Inferior parietal cortex (tissue), 1 donor: ENCODE measurements around the gene SMOC2.

ENCODE experiments used
- DNase-seq: peaks from one replicate; pipeline ENCODE4 v3.0.0-alpha.2; 2016; ENCODE audit errors: extremely low spot score

SMOC2 gene, protein sequence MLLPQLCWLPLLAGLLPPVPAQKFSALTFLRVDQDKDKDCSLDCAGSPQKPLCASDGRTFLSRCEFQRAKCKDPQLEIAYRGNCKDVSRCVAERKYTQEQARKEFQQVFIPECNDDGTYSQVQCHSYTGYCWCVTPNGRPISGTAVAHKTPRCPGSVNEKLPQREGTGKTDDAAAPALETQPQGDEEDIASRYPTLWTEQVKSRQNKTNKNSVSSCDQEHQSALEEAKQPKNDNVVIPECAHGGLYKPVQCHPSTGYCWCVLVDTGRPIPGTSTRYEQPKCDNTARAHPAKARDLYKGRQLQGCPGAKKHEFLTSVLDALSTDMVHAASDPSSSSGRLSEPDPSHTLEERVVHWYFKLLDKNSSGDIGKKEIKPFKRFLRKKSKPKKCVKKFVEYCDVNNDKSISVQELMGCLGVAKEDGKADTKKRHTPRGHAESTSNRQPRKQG

DNA sequence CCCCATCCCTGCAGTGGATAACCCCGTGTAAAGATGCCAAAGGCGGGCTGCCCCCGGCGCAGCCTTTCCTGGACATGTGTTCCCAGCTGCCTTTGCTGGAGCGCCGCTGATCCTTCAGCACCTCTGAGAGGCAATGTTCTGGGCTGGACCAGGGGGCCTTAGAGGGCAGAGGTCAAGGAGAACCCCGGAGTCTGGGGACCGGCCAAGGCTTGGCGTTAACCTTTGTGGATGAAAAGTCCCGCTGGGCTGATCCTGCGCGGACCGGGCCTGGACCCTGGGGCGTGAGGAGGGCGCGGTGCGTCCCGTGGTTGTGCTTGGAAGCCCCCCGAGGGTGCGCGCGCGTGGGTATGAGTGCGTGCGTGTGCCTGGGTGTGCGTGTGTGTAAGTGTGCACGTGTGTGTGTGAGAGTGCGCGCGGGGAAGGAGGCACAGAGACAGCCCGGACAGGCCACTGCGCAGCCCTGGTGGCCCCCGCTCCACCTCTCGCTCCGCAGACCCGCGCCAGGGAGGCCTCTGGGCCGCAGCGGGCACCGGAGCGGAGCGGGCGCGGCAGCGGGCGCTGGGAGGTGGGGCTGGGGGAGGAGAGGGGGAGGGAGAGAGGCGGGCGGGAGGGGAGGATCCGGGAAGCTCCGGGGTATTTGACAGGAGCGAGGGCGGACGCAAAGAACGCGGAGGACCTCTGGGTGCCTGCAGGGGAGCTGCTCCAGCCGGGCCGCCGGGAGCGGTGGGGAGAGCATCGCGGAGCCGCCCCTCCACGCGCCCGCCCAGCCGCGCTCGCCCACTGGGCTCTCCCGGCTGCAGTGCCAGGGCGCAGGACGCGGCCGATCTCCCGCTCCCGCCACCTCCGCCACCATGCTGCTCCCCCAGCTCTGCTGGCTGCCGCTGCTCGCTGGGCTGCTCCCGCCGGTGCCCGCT, at the start of gene SMOC2:
Gene SMOC2, plus strand, starts transcription at position 665 of the 914 bp plus-strand sequence. Its CDS starts 187 bp downstream, at position 852.
- no peak for DNase-seq

DNA sequence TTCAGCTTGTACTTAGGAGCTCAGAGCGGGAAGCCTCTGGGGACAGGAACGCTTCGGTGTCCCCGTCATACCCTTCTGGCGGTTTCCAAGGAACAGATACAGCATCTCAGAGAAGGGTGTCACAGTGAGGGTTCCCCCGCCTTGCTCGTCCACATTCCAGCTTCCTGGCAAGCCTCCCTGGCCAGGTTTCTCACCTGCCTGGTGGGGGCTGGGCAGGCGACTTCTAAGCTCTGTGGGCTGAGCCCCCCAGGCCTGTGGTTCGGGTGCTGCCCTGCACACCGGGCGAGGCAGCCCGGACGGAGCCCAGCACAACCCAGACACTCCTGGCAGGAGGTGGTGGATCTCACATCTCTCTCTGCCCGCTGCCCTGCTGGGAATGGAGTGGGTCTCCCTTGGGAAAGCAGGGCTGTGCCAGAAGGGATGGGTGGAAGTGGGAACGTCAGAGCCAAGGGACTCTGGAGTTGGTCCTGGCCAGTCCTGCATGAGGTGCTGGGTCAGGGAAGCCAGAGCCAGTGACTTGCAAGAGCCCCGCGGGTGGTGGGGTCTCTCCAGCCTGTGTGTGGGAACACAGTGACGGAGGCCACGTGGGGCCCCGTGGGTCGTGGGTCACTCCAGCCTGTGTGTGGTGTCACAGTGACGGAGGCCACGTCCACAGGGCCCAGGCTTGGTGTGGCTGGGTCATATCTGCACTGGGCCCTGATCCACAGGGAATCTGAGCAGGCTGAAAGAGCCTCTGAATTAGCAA, 47.7 kb upstream of the SMOC2 start:
- DNase-seq: no peak

DNA sequence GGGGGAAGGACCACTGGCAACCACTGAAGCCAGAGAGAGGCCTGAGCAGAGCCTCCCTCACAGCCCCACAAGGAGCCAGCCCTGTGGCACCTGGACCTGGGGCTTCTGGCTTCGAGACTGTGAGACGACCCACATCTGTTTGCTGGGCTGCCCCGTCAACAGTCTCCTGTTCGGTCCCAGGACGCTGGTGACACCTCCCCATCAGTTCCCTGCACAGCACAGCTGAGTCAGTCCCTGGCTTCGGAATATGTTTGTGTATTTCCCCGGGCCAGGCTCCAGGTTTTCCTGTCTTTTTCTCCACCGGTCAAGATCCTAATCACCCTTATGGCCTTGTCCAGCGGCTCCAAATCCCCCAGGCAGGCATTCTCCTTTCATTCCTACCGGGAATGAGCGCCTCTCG, 46.4 kb upstream of the SMOC2 start:
- DNase-seq: no peak

DNA sequence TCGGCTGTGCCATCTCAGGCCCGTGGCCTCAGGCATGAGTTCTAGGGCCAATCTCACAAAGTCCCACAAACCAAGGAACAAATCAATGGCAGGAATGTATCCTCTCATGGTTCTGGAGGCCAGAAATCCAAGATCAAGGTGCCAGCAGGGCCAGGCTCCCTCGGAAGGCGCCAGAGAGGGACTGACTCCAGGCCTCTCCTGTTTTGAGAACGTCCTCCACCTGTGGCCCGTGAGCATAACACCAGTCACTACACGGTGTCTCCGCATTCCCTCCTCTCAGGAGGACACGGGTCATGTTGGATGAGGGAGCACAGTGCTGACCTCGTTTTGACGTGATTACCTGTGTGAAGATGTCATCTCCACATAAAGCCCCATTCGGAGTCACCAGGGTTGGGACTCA, 45.0 kb upstream of the SMOC2 start:
- no peak for DNase-seq

DNA sequence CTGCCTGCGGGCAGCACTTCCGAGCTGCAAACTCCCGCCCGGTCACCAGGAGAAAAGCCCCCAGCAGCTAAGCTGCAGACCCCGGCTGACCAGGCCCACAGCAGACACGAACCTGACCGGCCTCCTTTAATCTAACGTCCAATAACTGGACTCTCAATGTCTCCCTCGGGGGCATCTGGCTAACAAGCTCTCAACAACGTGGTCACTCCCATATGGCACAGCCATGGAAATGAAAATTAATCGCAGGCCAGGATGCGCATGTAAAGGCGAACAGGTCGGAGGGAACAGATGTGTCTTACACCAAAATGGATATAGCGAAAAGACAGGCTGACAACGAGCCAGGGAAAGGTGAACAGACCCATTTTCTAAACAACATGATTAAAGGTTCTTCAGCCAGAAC, 44.4 kb upstream of the SMOC2 start:
- DNase-seq: no peak

DNA sequence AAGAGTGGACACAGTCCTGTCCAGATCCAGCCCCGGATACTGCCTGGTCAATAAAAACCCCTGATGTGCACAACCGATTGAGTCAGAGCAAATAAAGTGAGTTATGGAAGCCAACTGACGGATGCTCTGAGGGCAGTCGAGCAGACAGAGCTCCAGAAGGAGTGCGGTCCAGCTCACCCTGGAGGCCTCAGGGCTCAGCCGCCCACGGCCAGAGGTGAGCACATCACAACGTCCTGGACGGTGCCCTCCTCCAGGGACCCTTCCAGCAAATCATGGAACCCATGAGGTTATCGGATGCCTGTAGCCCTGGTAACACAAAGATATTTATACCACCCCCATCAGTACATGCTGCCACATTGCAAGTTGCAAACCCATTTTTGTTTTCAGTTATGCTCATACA, 44.0 kb upstream of the SMOC2 start:
- DNase-seq: no peak

DNA sequence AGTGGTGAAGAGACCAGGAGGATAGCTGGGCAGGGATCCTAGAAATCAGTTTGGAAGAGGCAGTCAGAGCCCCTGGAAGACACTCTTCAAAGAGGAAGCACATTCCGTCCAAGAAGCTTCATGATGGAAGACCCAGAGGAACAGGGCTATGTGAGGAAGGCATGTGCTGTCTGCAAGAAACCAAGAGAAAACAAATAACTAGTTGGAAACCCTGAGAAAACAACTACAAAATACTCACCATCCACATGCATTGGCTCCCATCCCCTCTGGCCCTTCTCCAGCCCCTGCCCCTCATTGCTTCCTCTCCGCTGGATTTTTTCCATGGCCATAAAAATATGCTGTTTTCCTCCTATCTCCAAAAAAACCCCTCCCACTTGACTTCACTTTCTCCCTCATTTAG, 40.9 kb upstream of the SMOC2 start:
- no peak for DNase-seq

DNA sequence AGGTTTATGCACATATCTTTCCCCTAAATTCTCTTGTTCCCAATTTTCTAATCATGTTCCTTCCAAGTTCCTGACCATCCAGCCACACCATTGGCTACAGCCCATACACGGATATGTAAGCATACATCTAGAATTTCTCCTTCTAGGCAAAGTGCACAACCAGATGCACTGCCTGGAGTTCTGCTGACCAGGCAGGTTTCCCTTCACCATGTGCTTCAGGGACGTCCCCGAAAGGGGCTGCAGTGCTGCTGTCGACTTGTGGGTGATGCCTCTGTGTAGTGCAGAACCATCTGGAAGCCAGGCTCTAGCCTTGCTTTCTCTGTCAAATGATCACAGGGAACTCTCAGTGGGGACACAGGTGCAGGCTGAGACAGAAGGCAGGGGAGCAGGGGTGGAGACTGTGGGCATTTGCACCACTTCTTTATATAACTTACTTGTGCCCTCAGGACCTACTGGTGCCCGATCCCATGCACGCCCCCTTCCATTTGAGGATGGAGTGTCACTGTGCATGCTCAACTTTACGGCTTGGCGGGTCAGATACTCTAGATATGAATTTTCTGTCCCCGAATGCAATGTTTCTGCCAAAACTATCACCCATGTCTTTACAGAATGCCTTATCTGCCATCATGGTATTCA, 37.5 kb upstream of the SMOC2 start:
- DNase-seq: no peak

DNA sequence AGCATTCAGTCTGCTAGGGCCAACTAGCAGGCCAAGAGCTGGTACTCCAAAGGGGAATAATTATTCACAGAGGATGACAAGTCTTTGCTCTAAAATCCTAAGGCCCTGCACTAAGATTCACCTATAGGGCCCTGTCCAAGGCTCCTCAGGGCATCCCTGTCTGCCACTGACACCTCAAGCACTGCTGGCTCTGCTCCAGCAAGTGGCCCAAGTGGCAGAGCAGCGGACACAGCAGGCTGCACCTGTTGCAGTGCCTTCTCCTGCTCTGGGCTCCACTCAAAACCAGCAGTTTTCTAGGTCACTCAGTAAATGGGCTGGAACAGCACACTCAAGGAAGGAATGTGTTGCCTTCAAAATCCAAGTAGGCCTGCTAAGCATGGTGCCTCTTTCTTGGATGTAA, 36.4 kb upstream of the SMOC2 start:
- no peak for DNase-seq

DNA sequence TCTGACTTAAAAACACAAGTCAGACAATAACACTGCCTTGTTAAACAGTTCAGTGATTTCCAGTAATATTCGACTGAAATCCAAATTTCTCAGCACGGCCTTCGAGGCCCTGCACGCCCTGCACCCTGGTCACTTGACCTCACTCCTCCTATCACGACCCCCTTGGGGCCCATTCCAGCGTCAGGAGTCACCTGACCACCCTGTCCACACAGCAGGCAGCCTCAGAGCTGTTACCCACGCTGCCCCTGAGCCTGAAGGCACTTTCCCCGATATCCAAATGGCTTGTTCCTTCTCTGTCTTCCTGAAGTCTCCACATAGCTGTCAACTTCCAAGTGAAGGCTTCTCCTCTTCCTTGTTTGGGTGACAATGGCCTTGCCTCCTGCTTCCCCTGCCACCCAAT, 33.1 kb upstream of the SMOC2 start:
- DNase-seq: no peak

DNA sequence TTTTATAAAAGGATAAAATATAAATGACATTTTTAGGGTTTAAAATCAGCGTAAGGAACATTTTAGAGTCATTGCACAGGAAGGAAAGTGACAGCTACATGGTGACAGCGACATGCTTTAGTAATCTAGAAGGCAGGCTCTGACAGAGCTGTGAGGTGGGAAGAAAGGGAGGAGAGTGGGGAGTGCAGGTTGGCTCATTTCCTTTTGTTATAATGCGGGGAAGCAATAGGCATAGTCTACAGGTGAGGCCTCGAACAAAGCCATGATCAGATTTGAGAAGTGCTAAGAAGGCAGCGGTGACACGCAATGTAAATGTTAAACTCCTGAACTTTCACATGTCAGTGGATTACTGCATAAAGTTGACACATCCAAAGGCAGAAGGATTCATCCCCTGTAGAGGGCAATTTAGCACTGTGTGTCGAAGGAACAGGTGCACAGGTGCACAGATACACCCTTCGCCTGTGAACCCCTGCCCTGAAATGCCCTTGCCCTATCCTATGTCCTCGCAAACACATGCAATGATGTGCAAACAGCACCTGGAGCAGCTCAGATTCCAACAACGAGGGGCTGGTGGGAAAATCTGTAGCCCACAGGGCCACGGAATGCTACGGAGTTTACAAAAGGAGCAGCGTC, 32.4 kb upstream of the SMOC2 start:
- no peak for DNase-seq

DNA sequence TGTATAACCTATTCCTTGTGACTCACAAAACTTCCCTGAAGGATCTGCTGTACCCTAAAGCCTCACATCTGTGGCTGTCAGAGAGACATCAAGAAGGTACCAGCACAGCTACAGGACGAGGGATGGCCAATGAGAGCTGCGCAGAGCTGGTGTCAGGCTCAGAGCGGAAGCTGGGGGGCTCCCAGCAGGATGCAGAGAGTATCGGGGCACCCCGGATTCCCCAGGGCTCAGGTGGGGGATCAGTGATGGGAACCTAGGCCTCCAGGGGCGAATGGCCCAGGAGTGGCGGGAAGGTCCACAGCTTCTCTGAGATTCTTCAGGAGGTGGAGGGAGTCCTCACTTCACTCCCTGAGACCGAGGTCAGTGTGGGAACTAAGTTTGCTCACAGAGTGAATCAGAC, 30.9 kb upstream of the SMOC2 start:
- no peak for DNase-seq

DNA sequence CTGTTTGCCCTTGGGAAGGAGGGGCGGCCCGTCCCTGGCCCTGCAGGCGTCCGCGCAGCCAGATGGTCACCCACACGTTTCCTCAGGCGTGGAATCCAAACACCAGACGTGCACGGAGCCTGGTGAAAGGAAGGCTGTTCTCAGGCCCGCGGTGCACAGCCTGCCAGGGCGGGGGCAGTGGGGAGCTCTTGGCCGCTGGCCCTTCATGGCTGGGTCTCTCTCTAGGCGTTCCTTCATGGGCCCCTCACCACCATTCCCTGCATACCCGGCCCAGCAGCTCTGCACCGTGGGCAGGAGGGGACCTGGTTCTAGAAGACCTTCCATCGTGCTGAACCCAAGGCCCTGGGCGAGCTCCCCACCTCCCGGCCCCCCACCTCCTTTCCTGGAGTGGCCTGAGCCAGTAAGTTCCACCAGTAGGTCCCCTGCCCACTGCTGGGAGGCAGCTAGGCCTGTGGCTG, 30.4 kb upstream of the SMOC2 start:
- no peak for DNase-seq

DNA sequence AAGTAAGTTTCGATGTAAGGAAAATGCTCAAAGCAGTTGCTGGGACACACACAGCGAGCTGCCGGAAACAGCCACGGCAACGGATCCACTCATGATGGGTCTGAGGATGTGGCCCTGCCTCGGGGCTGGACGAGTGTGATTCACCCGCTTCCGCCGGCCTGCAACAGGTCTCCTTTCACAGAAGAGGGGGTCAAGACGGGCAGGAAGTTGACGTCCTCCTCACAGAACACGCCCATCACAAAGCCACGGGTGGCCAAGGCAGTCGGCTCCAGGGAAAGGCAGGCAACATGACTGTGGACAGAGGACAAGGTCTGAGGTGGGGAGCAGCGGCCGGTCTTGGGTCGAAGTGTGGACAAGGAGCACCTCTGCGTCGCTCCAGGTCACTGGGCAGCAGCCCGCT, 29.9 kb upstream of the SMOC2 start:
- DNase-seq: no peak

DNA sequence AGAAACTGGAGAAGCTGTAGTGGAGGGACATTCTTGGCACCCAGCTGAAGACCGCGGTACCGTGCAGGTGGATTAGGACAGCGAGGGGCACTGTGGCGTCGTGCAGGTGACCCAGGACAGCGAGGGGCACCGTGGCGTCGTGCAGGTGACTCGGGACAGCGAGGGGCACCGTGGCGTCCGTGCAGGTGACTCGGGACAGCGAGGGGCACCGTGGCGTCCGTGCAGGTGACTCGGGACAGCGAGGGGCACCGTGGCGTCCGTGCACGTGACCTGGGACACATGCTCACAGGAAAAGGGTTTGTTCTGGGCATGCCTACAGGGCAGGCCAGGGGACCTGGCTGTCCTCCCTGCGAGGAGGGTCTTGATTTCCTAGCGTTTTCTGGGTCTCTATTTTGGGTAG, 29.2 kb upstream of the SMOC2 start:
- no peak for DNase-seq

DNA sequence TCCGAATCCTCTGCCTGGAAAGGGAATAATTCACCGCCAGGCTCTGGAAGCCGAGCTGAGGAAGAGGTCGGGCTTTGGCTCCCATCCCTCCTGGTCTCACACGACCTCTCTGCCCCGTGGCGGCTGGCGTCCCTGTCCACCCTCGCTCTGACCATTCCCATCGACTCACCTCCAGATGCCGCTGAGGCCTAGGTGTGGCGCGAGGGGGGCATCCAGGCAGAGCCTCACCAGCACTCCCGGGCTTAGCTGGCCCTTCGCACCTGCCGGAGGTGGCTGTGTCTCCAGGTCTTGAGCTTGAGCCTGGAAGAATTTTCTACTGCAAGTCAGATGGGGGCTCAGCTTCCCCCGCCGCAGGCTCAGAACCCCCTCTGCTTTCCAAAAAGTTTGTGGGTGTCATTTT, 28.5 kb upstream of the SMOC2 start:
- DNase-seq: no peak

DNA sequence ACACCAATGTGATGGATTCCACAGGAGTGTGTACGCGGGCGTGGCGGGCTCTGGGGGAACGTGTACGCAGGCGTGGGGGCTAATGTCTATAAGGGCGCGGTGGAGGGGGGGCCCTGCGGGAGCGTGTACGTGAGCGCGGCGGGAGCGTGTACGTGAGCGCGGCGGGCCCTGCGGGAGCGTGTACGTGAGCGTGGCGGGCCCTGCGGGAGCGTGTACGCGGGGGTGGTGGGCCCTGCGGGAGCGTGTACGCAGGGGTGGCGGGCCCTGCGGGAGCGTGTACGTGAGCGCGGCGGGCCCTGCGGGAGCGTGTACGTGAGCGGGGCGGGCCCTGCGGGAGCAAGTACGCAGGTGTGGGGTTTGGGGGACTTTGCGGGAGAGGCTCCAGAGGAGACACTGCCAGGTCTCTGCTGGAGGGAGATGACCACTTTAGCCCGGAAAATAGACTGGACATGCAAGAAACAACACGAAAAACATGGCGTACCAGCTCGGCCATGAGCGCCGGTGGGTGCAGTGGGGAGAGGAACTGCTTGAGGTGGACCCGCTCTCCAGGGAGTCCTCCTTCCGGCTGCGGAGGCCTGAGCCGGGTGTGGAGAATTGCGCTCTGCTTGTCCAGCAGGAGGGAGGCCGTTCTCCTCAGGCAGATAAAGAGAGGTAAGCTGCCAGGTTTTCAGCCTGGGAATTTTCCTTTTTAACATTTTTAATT, 27.8 kb upstream of the SMOC2 start:
- DNase-seq: no peak

DNA sequence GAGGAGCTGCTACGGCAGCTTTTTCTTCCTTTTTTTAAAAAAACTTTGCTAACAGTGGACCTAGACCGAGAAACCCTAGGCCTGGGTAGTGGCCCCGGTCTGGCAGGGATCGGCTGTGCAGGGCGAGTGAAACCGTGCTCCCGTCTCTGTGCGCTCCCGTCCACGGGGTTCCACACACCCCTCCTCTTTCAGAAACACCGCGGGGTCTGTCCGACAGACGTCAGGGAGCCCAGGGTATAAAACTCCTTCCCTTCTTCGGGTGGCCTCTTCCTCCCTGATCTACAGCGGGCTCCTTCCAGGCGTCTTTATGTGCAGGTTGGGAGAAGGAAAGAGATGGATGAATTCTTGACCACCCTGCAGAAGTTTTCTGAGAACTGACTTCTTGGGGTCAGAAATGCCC, 27.1 kb upstream of the SMOC2 start:
- no peak for DNase-seq

DNA sequence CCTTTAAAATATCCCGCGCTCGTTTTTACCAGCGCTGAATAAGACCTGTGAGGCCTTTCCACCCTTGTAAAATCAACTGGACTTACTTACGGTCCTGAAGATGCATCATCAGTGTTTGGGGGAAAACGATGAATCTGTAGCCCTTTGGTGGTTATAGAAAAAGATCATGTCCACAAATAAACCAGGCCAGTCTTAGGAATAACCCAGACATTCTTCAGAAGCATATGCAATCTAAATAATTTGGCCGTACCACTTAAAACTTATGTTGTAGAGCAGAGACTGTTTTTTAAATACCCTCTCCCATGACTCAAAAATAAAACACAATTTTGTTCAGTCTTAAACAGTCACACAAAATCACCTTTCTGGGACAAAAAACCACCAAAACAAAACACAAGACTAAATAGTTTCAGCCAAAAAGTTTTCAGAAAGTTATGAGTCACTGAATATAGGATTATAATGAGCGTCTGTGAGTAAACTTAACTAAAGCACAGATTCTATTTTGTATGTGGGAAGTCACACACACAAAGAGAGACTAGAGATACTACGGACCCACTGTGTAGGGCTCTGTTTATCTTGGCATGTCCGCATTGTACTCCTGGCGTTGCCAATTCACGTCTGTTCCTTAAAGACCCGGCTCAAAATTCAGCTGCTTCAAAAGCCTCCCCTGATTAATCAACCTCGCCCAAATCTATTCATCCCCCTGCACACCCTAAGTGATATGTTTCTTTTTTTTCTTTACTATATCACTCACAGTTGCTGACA, 26.5 kb upstream of the SMOC2 start:
- DNase-seq: no peak
